ENCODE data around the gene BMPR2. TPM values are rescaled to one million over a fixed set of nuclear protein-coding genes. Genes with fewer than 3 reads are reported as not detected.
"Not testable (repeated sequence)": the region's sequence is repeated elsewhere in the genome, so short reads cannot be mapped to it uniquely, and the experiment has no call there.

BMPR2 gene
- polyA plus RNA-seq, 1 donor (not counting 4 experiments of a cell fraction or from before 2014, with no cell fraction given) = 31.9 TPM

DNA sequence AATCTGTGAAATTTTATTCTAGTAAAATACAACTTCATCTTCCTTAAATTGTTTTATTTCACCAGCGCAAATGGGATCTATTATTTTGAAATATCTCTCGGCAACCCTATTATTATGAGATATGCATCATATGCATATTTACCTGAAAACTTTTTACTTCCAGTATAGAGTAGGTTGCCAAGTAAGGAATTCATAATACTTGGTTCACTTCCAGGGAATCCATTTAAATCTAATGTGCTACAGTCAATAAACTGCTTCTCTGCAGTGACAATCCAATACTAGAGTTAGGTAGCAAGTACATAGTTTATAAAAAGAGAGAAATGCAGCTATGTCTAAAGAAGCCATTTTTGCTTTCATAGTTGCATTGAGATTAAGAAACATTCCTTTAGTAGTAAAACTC, 169.8 kb downstream of the BMPR2 start:
- dilution Hi-C loops (cut with MboI; ENCODE audit: extremely low pct_ligation_motif_present, low sequenced_read_pairs) = no loop called here

DNA sequence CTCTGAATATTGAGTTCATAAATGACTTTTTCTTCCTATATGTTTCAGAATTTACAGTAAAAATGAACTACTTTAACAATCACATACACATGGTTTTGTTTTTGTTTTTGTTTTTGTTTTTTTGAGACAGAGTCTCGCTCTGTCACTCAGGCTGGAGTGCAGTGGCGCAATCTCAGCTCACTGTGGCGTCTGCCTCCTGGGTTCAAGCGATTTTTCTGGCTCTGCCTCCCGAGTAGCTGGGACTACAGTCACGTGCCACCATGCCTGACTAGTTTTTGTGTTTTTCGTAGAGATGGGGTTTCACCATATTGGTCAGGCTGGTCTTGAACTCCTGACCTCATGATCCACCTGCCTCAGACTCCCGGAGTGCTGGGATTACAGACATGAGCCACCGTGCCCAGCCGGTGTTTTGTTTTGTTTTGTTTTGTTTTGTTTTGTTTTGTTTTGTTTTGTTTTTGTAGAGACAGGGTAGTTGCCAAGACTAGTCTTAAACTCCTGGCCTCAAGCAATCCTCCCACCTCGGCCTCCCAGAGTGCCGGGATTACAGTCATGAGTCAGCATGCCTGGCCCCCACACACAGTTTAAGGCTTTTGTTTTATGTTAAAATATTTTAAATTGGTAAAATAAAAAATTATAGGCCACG, 170.5 kb downstream of the BMPR2 start:
- H3K9ac ChIP-seq (ENCODE audit: control insufficient read depth, extremely low read depth, insufficient read depth, low read length); H3K4me3 ChIP-seq (ENCODE audit: control insufficient read depth in 2 of 3, extremely low read depth in 1 of 3, insufficient read depth in 2 of 3, low read depth in 1 of 3, low read length in 3 of 3); H3K27ac ChIP-seq (ENCODE audit: control insufficient read depth, insufficient read depth, low read length); H3K9me3 ChIP-seq (ENCODE audit: control insufficient read depth, low read depth, low read length); H3K79me2 ChIP-seq (ENCODE audit: control insufficient read depth, insufficient read depth, low read length); FAIRE-seq; H3K4me2 ChIP-seq (ENCODE audit: control insufficient read depth, extremely low read depth, insufficient read depth, low read depth, low read length); H3K36me3 ChIP-seq (ENCODE audit: control insufficient read depth in 2 of 2, extremely low read depth in 1 of 2, insufficient read depth in 2 of 2, low read length in 2 of 2); H3K4me1 ChIP-seq (ENCODE audit: control insufficient read depth, extremely low read depth, insufficient read depth, low read length); H4K20me1 ChIP-seq (ENCODE audit: control insufficient read depth, extremely low read depth, insufficient read depth, low read length); DNase-seq (ENCODE audit: low read depth, low spot score); H2AFZ ChIP-seq (ENCODE audit: control insufficient read depth, low read length); dilution Hi-C loops (cut with MboI; ENCODE audit: extremely low pct_ligation_motif_present, low sequenced_read_pairs); H3K27me3 ChIP-seq (ENCODE audit: control insufficient read depth, extremely low read depth, insufficient read depth, low read length); H3K9me1 ChIP-seq (ENCODE audit: control insufficient read depth, extremely low read depth, insufficient read depth, low read length): not testable (repeated sequence)

More for the DNA sequence above, 169.8 kb downstream of the BMPR2 start:
- no peaks in the 10 kb centered on the region for H3K9me3 ChIP-seq (ENCODE audit: control insufficient read depth, low read depth, low read length)
- H3K4me2 ChIP-seq (ENCODE audit: control insufficient read depth, extremely low read depth, insufficient read depth, low read depth, low read length) = no peak overlapping the region
- H3K9ac ChIP-seq (ENCODE audit: control insufficient read depth, extremely low read depth, insufficient read depth, low read length) = no peak overlapping the region
- no peaks in the 10 kb centered on the region for H3K9me1 ChIP-seq (ENCODE audit: control insufficient read depth, extremely low read depth, insufficient read depth, low read length)
- no peaks in the 10 kb centered on the region for H3K4me1 ChIP-seq (ENCODE audit: control insufficient read depth, extremely low read depth, insufficient read depth, low read length)
- TF ChIP-seq, protein P1, sequence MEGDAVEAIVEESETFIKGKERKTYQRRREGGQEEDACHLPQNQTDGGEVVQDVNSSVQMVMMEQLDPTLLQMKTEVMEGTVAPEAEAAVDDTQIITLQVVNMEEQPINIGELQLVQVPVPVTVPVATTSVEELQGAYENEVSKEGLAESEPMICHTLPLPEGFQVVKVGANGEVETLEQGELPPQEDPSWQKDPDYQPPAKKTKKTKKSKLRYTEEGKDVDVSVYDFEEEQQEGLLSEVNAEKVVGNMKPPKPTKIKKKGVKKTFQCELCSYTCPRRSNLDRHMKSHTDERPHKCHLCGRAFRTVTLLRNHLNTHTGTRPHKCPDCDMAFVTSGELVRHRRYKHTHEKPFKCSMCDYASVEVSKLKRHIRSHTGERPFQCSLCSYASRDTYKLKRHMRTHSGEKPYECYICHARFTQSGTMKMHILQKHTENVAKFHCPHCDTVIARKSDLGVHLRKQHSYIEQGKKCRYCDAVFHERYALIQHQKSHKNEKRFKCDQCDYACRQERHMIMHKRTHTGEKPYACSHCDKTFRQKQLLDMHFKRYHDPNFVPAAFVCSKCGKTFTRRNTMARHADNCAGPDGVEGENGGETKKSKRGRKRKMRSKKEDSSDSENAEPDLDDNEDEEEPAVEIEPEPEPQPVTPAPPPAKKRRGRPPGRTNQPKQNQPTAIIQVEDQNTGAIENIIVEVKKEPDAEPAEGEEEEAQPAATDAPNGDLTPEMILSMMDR (optimal IDR thresholded peaks at IDR 0.05 in 1 of 3, IDR thresholded peaks at IDR 0.05 in 1 of 3, conservative IDR thresholded peaks at IDR 0.05 in 1 of 3; ENCODE audit: extremely low read depth in 1 of 3, insufficient read depth in 2 of 3, low read length in 3 of 3) = no peak
- no peak for TF ChIP-seq EZH2 (IDR thresholded peaks at IDR 0.05; ENCODE audit: low read length)
- H3K4me3 ChIP-seq (ENCODE audit: control insufficient read depth in 2 of 3, extremely low read depth in 1 of 3, insufficient read depth in 2 of 3, low read depth in 1 of 3, low read length in 3 of 3) = no peak overlapping the region
- no peaks in the 10 kb centered on the region for H3K79me2 ChIP-seq (ENCODE audit: control insufficient read depth, insufficient read depth, low read length)
- peaks cover 0 to 1% of the 10 kb centered on the region in 2 experiments for H3K36me3 ChIP-seq (ENCODE audit: control insufficient read depth in 2 of 2, extremely low read depth in 1 of 2, insufficient read depth in 2 of 2, low read length in 2 of 2)
- no peaks in the 10 kb centered on the region for H4K20me1 ChIP-seq (ENCODE audit: control insufficient read depth, extremely low read depth, insufficient read depth, low read length)
- H3K27ac ChIP-seq (ENCODE audit: control insufficient read depth, insufficient read depth, low read length) = no peak overlapping the region
- FAIRE-seq (no peak), DNase-seq (ENCODE audit: low read depth, low spot score) (no peak)
- H3K27me3 ChIP-seq (ENCODE audit: control insufficient read depth, extremely low read depth, insufficient read depth, low read length) = no peaks in the 10 kb centered on the region
- H2AFZ ChIP-seq (ENCODE audit: control insufficient read depth, low read length) = no peak overlapping the region

- Histone ChIP-seq H4K20me1 (ENCODE audit: control insufficient read depth, extremely low read depth, insufficient read depth, low read length) (no peaks in the 10 kb centered on the region), H3K9ac (ENCODE audit: control insufficient read depth, extremely low read depth, insufficient read depth, low read length) (no peak overlapping the region), H3K4me3 (ENCODE audit: control insufficient read depth in 2 of 3, extremely low read depth in 1 of 3, insufficient read depth in 2 of 3, low read depth in 1 of 3, low read length in 3 of 3) (no peak overlapping the region), H3K27me3 (ENCODE audit: control insufficient read depth, extremely low read depth, insufficient read depth, low read length) (no peaks in the 10 kb centered on the region), H3K9me1 (ENCODE audit: control insufficient read depth, extremely low read depth, insufficient read depth, low read length) (no peaks in the 10 kb centered on the region), H3K27ac (ENCODE audit: control insufficient read depth, insufficient read depth, low read length) (no peak overlapping the region), H3K4me2 (ENCODE audit: control insufficient read depth, extremely low read depth, insufficient read depth, low read depth, low read length) (no peak overlapping the region), H3K4me1 (ENCODE audit: control insufficient read depth, extremely low read depth, insufficient read depth, low read length) (no peaks in the 10 kb centered on the region), H3K79me2 (ENCODE audit: control insufficient read depth, insufficient read depth, low read length) (no peaks in the 10 kb centered on the region), H3K36me3 (ENCODE audit: control insufficient read depth in 2 of 2, extremely low read depth in 1 of 2, insufficient read depth in 2 of 2, low read length in 2 of 2) (peaks cover 0 to 3% of the 10 kb centered on the region in 2 experiments), H3K9me3 (ENCODE audit: control insufficient read depth, low read depth, low read length) (no peaks in the 10 kb centered on the region), H2AFZ (ENCODE audit: control insufficient read depth, low read length) (no peak overlapping the region)
- dilution Hi-C loops (cut with MboI; ENCODE audit: extremely low pct_ligation_motif_present, low sequenced_read_pairs) = no loop called here
- no peak for TF ChIP-seq EZH2 (IDR thresholded peaks at IDR 0.05; ENCODE audit: low read length)
- FAIRE-seq (no peak), DNase-seq (ENCODE audit: low read depth, low spot score) (no peak)
Observed at GRCh38 chr2:202548240-202548639, 172.1 kb downstream of the BMPR2 start.

DNA sequence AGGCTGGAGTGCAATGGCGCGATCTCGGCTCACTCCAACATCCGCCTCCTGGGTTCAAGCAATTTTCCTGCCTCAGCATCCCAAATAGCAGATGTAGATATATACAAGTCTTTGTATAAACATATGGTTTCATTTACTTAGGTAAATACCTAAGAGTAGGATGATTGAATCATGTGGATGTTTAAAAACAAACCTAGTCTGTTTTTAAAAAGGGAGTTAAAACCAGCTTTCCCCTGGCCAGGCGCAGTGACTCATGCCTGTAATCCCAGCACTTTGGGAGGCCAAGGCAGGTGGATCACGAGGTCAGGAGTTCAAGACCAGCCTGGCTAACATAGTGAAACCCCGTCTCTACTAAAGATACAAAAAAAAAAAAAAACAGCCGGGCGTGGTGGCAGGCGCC, 174.9 kb downstream of the BMPR2 start:
- H3K4me3 ChIP-seq (ENCODE audit: control insufficient read depth in 2 of 3, extremely low read depth in 1 of 3, insufficient read depth in 2 of 3, low read depth in 1 of 3, low read length in 3 of 3); H3K9me3 ChIP-seq (ENCODE audit: control insufficient read depth, low read depth, low read length); H3K9ac ChIP-seq (ENCODE audit: control insufficient read depth, extremely low read depth, insufficient read depth, low read length); H3K27me3 ChIP-seq (ENCODE audit: control insufficient read depth, extremely low read depth, insufficient read depth, low read length); H3K27ac ChIP-seq (ENCODE audit: control insufficient read depth, insufficient read depth, low read length); DNase-seq (ENCODE audit: low read depth, low spot score); H3K9me1 ChIP-seq (ENCODE audit: control insufficient read depth, extremely low read depth, insufficient read depth, low read length); dilution Hi-C loops (cut with MboI; ENCODE audit: extremely low pct_ligation_motif_present, low sequenced_read_pairs); H2AFZ ChIP-seq (ENCODE audit: control insufficient read depth, low read length); H3K4me1 ChIP-seq (ENCODE audit: control insufficient read depth, extremely low read depth, insufficient read depth, low read length); FAIRE-seq; H3K79me2 ChIP-seq (ENCODE audit: control insufficient read depth, insufficient read depth, low read length); H3K4me2 ChIP-seq (ENCODE audit: control insufficient read depth, extremely low read depth, insufficient read depth, low read depth, low read length); H4K20me1 ChIP-seq (ENCODE audit: control insufficient read depth, extremely low read depth, insufficient read depth, low read length): not testable (repeated sequence)
- H3K36me3 ChIP-seq (ENCODE audit: control insufficient read depth in 2 of 2, extremely low read depth in 1 of 2, insufficient read depth in 2 of 2, low read length in 2 of 2) = peaks cover 7 to 10% of the 10 kb centered on the region in 2 experiments

Data from keratinocyte (primary cell).